HCT116 (cell line): ENCODE measurements around the gene TWIST2. TPM values are rescaled to one million over a fixed set of nuclear protein-coding genes. Genes with fewer than 3 reads are reported as not detected.

Experiments used
- ATAC-seq: fragments of 200-7000 bp; cut with Tn5 transposase; 2 replicates; pipeline ENCODE4 v1.9.1; 2020; ENCODE audit warnings: mild to moderate bottlenecking, moderate library complexity
- BruUV-seq: library from RNA; stranded (reverse); fragments of 400-500 nt; replicated peaks from 2 replicates; lab custom pipeline; 2021; lab: Mats Ljungman, UMichigan
- CTCF ChIA-PET: fragments of 300-600 bp; sonication (Branson Sonifier 250); formaldehyde crosslinking; loops from one replicate; lab custom pipeline; 2021; ENCODE audit warnings: antibody characterized with exemption; lab: Charles Lee
- POLR2A ChIA-PET: fragments of 300-600, 350-600 bp; sonication (Branson Sonifier 250); formaldehyde crosslinking; loops from one replicate; lab custom pipeline; 2021; ENCODE audit warnings: antibody characterized with exemption; lab: Charles Lee
- RAD21 ChIA-PET, 2 experiments: fragments of 300-600 bp; sonication (Branson Sonifier 250); formaldehyde crosslinking; loops; one replicate each; lab custom pipeline; 2023; ENCODE audit warnings: low total read pairs in 2 of 2; ENCODE audit not compliant: uncharacterized antibody in 2 of 2, unreplicated experiment in 2 of 2, low non-redundant PET in 1 of 2; lab: Charles Lee
- DNase-seq: peaks from one replicate; pipeline ENCODE4 v3.0.0-alpha.2; 2010; ENCODE audit warnings: low read depth, low spot score
- H2AFZ ChIP-seq: fragments of 200-600 bp; shearing (Covaris generic), sonication (generic); 2 replicates; pipeline ENCODE4 v1.6.1; 2017; ENCODE audit warnings: low read depth, mixed run types, mixed read lengths, antibody characterized with exemption, low read length; ENCODE audit not compliant: poor library complexity, severe bottlenecking
- H3K27ac ChIP-seq: 2 replicates; pipeline ENCODE4 v1.5.1; 2012; ENCODE audit warnings: low read depth, low read length
- H3K27me3 ChIP-seq: fragments of 200-600 bp; sonication (generic); 2 replicates; pipeline ENCODE4 v1.6.1; 2016; ENCODE audit warnings: mixed run types, low read length, mixed read lengths; ENCODE audit not compliant: insufficient read depth
- H3K36me3 ChIP-seq, 2 experiments: fragments of 200-500 bp in 1 of 2; fragments of 200-600 bp in 1 of 2; sonication (Bioruptor generic) in 1 of 2; sonication (generic) in 1 of 2; 2 replicates each; pipeline versions ENCODE4 v1.5.1 to v1.6.1; 2014 to 2016; ENCODE audit warnings: low read length in 2 of 2, inconsistent platforms in 1 of 2, mixed read lengths in 1 of 2, mixed run types in 1 of 2; ENCODE audit not compliant: insufficient read depth in 2 of 2, control insufficient read depth in 1 of 2
- H3K4me1 ChIP-seq, 2 experiments: fragments of 200-600 bp in 1 of 2; sonication (generic) in 1 of 2; 2 replicates each; pipeline versions ENCODE4 v1.5.1 to v1.6.1; 2012 to 2017; ENCODE audit warnings: low read length in 2 of 2, inconsistent platforms in 1 of 2, mild to moderate bottlenecking in 1 of 2, mixed read lengths in 1 of 2, mixed run types in 1 of 2, moderate library complexity in 1 of 2; ENCODE audit not compliant: insufficient read depth in 2 of 2, control insufficient read depth in 1 of 2
- H3K4me2 ChIP-seq: fragments of 200-600 bp; sonication (generic); 2 replicates; pipeline ENCODE4 v1.6.1; 2017; ENCODE audit warnings: mixed run types, low read length, mixed read lengths
- H3K4me3 ChIP-seq, 2 experiments: fragments of 200-600 bp in 1 of 2; sonication (generic) in 1 of 2; replicated peaks in 1 of 2; 2 replicates each; pipeline ENCODE4 v1.5.1; 2011 to 2016; ENCODE audit warnings: low read length in 2 of 2, control low read depth in 1 of 2, low read depth in 1 of 2, mild to moderate bottlenecking in 1 of 2, mixed read lengths in 1 of 2, mixed run types in 1 of 2
- H3K79me2 ChIP-seq: fragments of 200-600 bp; sonication (generic); 2 replicates; pipeline ENCODE4 v1.6.1; 2017; ENCODE audit warnings: mild to moderate bottlenecking, mixed run types, low read length, moderate library complexity, mixed read lengths; ENCODE audit not compliant: insufficient read depth
- H3K9ac ChIP-seq: fragments of 200-600 bp; sonication (generic); 2 replicates; pipeline ENCODE4 v1.6.1; 2016; ENCODE audit warnings: low read length, mixed read lengths
- H3K9me2 ChIP-seq: fragments of 200-600 bp; sonication (generic), shearing (Covaris generic); 2 replicates; pipeline ENCODE4 v1.6.1; 2017; ENCODE audit warnings: mixed run types, mild to moderate bottlenecking, moderate library complexity; ENCODE audit not compliant: insufficient read depth
- H3K9me3 ChIP-seq, 2 experiments: fragments of 200-500 bp in 1 of 2; fragments of 200-600 bp in 1 of 2; sonication (Bioruptor generic) in 1 of 2; sonication (generic) in 1 of 2; 2 replicates each; pipeline ENCODE4 v1.6.1; 2014 to 2017; ENCODE audit warnings: low read length in 2 of 2, mixed read lengths in 2 of 2, inconsistent platforms in 1 of 2, low read depth in 1 of 2, mild to moderate bottlenecking in 1 of 2, mixed run types in 1 of 2, moderate library complexity in 1 of 2; ENCODE audit not compliant: control insufficient read depth in 1 of 2, insufficient read depth in 1 of 2
- H4K20me1 ChIP-seq: fragments of 200-600 bp; sonication (generic), shearing (Covaris generic); 2 replicates; pipeline ENCODE4 v1.6.1; 2017; ENCODE audit warnings: mixed run types, mild to moderate bottlenecking, moderate library complexity; ENCODE audit not compliant: insufficient read depth
- CEBPB ChIP-seq: IDR thresholded peaks from 2 replicates; pipeline ENCODE4 v1.6.1; 2012; ENCODE audit warnings: low read depth
- FOSL1 ChIP-seq: IDR thresholded peaks from 2 replicates; pipeline ENCODE4 v1.6.1; 2012; ENCODE audit warnings: low read depth
- JUND ChIP-seq: IDR thresholded peaks from 2 replicates; pipeline ENCODE4 v1.6.1; 2012
- POLR2A ChIP-seq: IDR thresholded peaks from 2 replicates; pipeline ENCODE4 v1.7.0; 2011; ENCODE audit warnings: borderline replicate concordance; ENCODE audit not compliant: insufficient read depth, insufficient read length; ENCODE audit errors: extremely low read depth
- POLR2AphosphoS5 ChIP-seq: IDR thresholded peaks from 2 replicates; pipeline ENCODE4 v1.6.1; 2011; ENCODE audit warnings: mild to moderate bottlenecking, low read depth, low read length, moderate library complexity
- RAD21 ChIP-seq: IDR thresholded peaks from 2 replicates; pipeline ENCODE4 v1.6.1; 2012; ENCODE audit warnings: low read depth, mild to moderate bottlenecking
- ZNF274 ChIP-seq: fragments of 200-500 bp; sonication (Bioruptor generic); IDR thresholded peaks from 2 replicates; pipeline ENCODE4 v1.6.1; 2014; ENCODE audit warnings: mild to moderate bottlenecking, low read depth, low read length, inconsistent platforms
- intact Hi-C: fragments of 100-400 bp; cut with micrococcal nuclease; formaldehyde crosslinking; loops from 2 replicates; pipeline ENCODE4 v1.10.0; 2022
- total RNA-seq: library from RNA; stranded (reverse); gene quantifications from one replicate; pipeline ENCODE4 v1.2.1, GENCODE V29; 2021; ENCODE audit not compliant: unreplicated experiment
- TF ChIP-seq, protein P1 (sequence below): IDR thresholded peaks from 2 replicates; pipeline ENCODE4 v1.6.1; 2012; ENCODE audit warnings: low read depth
- TF ChIP-seq, protein P2 (sequence below), 3 experiments: fragments of 200-600 bp in 1 of 3; sonication (generic) in 1 of 3; IDR thresholded peaks in 2 of 3; conservative IDR thresholded peaks in 1 of 3; 2 replicates each; pipeline ENCODE4 v1.5.1; 2012 to 2017; ENCODE audit warnings: low read depth in 2 of 3, low read length in 2 of 3, antibody characterized with exemption in 1 of 3, borderline replicate concordance in 1 of 3, control low read depth in 1 of 3, mild to moderate bottlenecking in 1 of 3, mixed read lengths in 1 of 3, mixed run types in 1 of 3, moderate library complexity in 1 of 3; ENCODE audit not compliant: insufficient read depth in 1 of 3
- TF ChIP-seq, protein P3 (sequence below): IDR thresholded peaks from 2 replicates; pipeline ENCODE4 v1.6.1; 2011; ENCODE audit warnings: mild to moderate bottlenecking, low read length, moderate library complexity; ENCODE audit not compliant: insufficient replicate concordance; ENCODE audit errors: extremely low read depth

The TWIST2 gene
- total RNA-seq, 1 experiment from 2014 or later: not detected

DNA sequence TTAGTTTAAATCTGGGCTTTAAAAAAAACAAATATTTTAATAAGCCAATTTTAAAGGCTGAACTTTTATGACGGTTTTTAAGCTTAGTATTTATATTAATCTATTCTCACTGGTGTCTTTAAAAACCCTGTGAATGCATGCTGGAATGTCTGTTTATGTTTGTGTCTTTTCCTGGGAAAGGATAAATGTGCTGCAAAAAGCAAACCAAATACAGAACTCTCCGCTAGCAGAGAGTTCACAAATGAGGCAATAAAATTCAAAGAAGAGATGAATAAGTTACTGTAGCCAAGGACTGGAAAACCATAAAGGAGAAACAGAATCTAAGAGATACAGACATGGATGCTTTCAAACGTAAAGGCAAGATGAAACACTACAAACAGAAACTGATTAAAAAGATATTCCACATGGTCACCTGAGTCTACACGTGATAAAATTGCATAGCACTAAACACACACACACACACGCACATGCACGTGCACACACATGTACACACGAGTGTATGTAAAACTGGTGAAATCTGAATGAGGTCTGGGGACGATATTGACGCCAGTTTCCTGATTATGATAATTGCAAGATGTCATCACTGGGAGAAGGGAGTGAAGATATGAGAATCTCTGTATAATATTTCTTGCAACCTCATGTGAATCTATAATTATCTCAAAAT lies 4.5 kb downstream of the TWIST2 start:
- no peak overlapping the region for H3K9ac ChIP-seq
- ChIA-PET CTCF (no interaction called here), RAD21 (no interaction called here), POLR2A (no interaction called here)
- no peak overlapping the region for H3K4me2 ChIP-seq
- H3K79me2 ChIP-seq: no peaks in the 10 kb centered on the region
- H3K4me1 ChIP-seq: no peaks in the 10 kb centered on the region
- no peak overlapping the region for H3K27ac ChIP-seq
- H3K4me3 ChIP-seq: no peak overlapping the region
- H2AFZ ChIP-seq: no peak overlapping the region
- no TSS peak for BruUV-seq
- H4K20me1 ChIP-seq: no peaks in the 10 kb centered on the region
- peaks cover 6% of the 10 kb centered on the region; the same call in 1 of the 2 replicates for H3K27me3 ChIP-seq
- no peaks in the 10 kb centered on the region for H3K9me3 ChIP-seq
- ATAC-seq (no peak), DNase-seq (no peak)
- intact Hi-C loops: loop anchor here (5.0 kb wide), 1 partner anchor 990 kb away; no protein-coding TSS in a partner anchor
- TF ChIP-seq JUND (no peak), FOSL1 (no peak), RAD21 (no peak), ZNF274 (no peak), POLR2AphosphoS5 (no peak), CEBPB (no peak), POLR2A (no peak)
- TF ChIP-seq, protein P1, sequence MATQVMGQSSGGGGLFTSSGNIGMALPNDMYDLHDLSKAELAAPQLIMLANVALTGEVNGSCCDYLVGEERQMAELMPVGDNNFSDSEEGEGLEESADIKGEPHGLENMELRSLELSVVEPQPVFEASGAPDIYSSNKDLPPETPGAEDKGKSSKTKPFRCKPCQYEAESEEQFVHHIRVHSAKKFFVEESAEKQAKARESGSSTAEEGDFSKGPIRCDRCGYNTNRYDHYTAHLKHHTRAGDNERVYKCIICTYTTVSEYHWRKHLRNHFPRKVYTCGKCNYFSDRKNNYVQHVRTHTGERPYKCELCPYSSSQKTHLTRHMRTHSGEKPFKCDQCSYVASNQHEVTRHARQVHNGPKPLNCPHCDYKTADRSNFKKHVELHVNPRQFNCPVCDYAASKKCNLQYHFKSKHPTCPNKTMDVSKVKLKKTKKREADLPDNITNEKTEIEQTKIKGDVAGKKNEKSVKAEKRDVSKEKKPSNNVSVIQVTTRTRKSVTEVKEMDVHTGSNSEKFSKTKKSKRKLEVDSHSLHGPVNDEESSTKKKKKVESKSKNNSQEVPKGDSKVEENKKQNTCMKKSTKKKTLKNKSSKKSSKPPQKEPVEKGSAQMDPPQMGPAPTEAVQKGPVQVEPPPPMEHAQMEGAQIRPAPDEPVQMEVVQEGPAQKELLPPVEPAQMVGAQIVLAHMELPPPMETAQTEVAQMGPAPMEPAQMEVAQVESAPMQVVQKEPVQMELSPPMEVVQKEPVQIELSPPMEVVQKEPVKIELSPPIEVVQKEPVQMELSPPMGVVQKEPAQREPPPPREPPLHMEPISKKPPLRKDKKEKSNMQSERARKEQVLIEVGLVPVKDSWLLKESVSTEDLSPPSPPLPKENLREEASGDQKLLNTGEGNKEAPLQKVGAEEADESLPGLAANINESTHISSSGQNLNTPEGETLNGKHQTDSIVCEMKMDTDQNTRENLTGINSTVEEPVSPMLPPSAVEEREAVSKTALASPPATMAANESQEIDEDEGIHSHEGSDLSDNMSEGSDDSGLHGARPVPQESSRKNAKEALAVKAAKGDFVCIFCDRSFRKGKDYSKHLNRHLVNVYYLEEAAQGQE: no peak
- TF ChIP-seq, protein P2, sequence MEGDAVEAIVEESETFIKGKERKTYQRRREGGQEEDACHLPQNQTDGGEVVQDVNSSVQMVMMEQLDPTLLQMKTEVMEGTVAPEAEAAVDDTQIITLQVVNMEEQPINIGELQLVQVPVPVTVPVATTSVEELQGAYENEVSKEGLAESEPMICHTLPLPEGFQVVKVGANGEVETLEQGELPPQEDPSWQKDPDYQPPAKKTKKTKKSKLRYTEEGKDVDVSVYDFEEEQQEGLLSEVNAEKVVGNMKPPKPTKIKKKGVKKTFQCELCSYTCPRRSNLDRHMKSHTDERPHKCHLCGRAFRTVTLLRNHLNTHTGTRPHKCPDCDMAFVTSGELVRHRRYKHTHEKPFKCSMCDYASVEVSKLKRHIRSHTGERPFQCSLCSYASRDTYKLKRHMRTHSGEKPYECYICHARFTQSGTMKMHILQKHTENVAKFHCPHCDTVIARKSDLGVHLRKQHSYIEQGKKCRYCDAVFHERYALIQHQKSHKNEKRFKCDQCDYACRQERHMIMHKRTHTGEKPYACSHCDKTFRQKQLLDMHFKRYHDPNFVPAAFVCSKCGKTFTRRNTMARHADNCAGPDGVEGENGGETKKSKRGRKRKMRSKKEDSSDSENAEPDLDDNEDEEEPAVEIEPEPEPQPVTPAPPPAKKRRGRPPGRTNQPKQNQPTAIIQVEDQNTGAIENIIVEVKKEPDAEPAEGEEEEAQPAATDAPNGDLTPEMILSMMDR (IDR thresholded peaks at IDR 0.05 in 2 of 3, conservative IDR thresholded peaks at IDR 0.05 in 1 of 3; ENCODE audit: borderline replicate concordance in 1 of 3, insufficient read depth in 1 of 3, low read depth in 2 of 3, low read length in 2 of 3): no peak
- TF ChIP-seq, protein P3, sequence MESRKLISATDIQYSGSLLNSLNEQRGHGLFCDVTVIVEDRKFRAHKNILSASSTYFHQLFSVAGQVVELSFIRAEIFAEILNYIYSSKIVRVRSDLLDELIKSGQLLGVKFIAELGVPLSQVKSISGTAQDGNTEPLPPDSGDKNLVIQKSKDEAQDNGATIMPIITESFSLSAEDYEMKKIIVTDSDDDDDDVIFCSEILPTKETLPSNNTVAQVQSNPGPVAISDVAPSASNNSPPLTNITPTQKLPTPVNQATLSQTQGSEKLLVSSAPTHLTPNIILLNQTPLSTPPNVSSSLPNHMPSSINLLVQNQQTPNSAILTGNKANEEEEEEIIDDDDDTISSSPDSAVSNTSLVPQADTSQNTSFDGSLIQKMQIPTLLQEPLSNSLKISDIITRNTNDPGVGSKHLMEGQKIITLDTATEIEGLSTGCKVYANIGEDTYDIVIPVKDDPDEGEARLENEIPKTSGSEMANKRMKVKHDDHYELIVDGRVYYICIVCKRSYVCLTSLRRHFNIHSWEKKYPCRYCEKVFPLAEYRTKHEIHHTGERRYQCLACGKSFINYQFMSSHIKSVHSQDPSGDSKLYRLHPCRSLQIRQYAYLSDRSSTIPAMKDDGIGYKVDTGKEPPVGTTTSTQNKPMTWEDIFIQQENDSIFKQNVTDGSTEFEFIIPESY: no peak
- no peaks in the 10 kb centered on the region for H3K36me3 ChIP-seq
- no peaks in the 10 kb centered on the region for H3K9me2 ChIP-seq
